ENCODE measurements around the gene XPNPEP3. TPM values are rescaled to one million over a fixed set of nuclear protein-coding genes. Genes with fewer than 3 reads are reported as not detected.

XPNPEP3 gene
- total RNA-seq, 4 donors from 2014 or later = 10.0 to 19.5 (median 14.6) TPM

DNA sequence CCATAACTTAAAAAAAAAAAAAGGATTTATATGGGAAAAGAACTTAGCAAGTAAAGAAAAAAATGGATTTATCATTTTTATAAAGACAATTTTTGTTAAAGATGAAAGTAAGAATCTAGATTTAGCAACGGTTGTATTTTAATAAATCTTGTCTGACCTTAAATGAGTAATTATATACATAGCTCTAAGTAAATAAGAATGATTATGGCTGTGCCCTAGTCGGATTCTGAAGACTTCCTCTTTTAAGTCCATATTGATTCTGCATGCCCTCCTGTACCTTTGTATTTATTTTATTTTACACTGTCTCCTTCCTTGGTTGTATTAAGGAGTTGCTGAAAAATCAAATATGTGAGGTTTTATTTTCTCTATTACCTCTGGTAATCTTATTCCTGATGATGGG is 101.4 kb downstream of the XPNPEP3 start:
- Histone ChIP-seq H3K9me3 (no peaks in the 10 kb centered on the region), H3K4me1 (peaks cover 16% of the 10 kb centered on the region), H3K27ac (no peak overlapping the region), H3K4me3 (no peak overlapping the region), H3K36me3 (peaks cover 59% of the 10 kb centered on the region), H3K27me3 (no peaks in the 10 kb centered on the region)
- WGBS = 83% methylated on average over 2 of the region's 2 CpGs
- no peak for DNase-seq (ENCODE audit: low spot score in 2 of 2)
- no peak for TF ChIP-seq POLR2A (IDR thresholded peaks at IDR 0.05)
- TF ChIP-seq CTCF (IDR thresholded peaks at IDR 0.05) = no peak
- TF ChIP-seq EP300 (IDR thresholded peaks at IDR 0.05) = no peak
- TF ChIP-seq POLR2AphosphoS5 (IDR thresholded peaks at IDR 0.05) = no peak

- Histone ChIP-seq H3K9me3 (no peaks in the 10 kb centered on the region), H3K36me3 (peaks cover 75% of the 10 kb centered on the region), H3K27me3 (no peaks in the 10 kb centered on the region), H3K27ac (no peak overlapping the region), H3K4me1 (peaks cover 4% of the 10 kb centered on the region), H3K4me3 (no peak overlapping the region)
- DNase-seq (ENCODE audit: low spot score in 2 of 2) = no peak
- WGBS = 70% methylated on average over 2 of the region's 2 CpGs
- TF ChIP-seq POLR2AphosphoS5 (IDR thresholded peaks at IDR 0.05) = no peak
- TF ChIP-seq POLR2A (IDR thresholded peaks at IDR 0.05) = no peak
- no peak for TF ChIP-seq CTCF (IDR thresholded peaks at IDR 0.05)
- TF ChIP-seq EP300 (IDR thresholded peaks at IDR 0.05) = no peak
Observed at GRCh38 chr22:40960145-40960544, 103.2 kb downstream of the XPNPEP3 start.

DNA sequence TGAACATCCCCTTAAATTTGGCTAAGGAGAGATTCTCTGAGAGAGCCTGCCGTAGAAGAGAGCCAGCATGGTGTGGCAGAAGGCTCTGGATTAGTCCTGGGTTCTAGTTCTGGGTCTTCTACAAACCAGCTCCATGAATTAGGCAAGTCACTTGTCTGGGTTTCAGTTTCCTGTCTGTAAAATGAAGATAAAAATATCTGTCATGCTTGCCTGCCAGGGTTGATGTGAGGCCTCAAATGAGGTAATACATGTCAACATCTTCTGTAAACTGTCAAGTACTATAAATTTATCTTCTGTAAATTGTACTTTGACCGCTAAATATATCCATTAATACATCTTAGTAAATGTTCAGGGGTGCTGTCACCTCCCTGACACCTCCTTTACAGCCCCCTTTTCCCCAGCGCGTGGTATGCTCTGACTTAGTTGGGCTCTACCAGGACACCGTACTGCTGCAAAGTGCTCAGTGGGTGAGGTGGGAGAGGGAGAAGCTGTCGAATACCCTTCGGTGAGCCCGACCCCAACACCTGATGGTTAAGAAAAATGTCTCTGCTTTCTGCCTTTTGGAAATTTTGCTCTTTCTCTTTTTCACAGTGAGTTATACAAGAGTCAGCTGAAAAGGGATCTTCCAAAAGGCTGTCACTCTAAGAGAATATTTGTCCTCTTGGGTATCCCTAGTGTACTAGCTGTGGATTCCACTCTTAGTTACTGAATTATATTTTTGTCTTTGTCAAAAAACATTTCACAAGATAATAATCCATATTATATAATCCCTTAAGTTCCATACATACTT is 109.2 kb downstream of the XPNPEP3 start:
- no peaks in the 10 kb centered on the region for H3K4me1 ChIP-seq
- DNase-seq (ENCODE audit: low spot score in 2 of 2) = no peak
- 89% methylated on average over 8 of the region's 8 CpGs for WGBS
- no peak overlapping the region for H3K4me3 ChIP-seq
- H3K9me3 ChIP-seq = no peaks in the 10 kb centered on the region
- H3K36me3 ChIP-seq = peaks cover 90% of the 10 kb centered on the region
- no peaks in the 10 kb centered on the region for H3K27me3 ChIP-seq
- H3K27ac ChIP-seq = no peak overlapping the region
- TF ChIP-seq EP300 (IDR thresholded peaks at IDR 0.05) = no peak
- TF ChIP-seq POLR2A (IDR thresholded peaks at IDR 0.05) = no peak
- no peak for TF ChIP-seq CTCF (IDR thresholded peaks at IDR 0.05)
- no peak for TF ChIP-seq POLR2AphosphoS5 (IDR thresholded peaks at IDR 0.05)

- H3K36me3 ChIP-seq = peaks cover 89% of the 10 kb centered on the region
- no peak overlapping the region for H3K27ac ChIP-seq
- no peaks in the 10 kb centered on the region for H3K4me1 ChIP-seq
- WGBS = 81% methylated on average over 7 of the region's 7 CpGs
- H3K4me3 ChIP-seq = no peak overlapping the region
- H3K9me3 ChIP-seq = no peaks in the 10 kb centered on the region
- H3K27me3 ChIP-seq = no peaks in the 10 kb centered on the region
- DNase-seq (ENCODE audit: low spot score in 2 of 2) = no peak
- TF ChIP-seq CTCF (IDR thresholded peaks at IDR 0.05) (no peak), POLR2A (IDR thresholded peaks at IDR 0.05) (no peak), POLR2AphosphoS5 (IDR thresholded peaks at IDR 0.05) (no peak), EP300 (IDR thresholded peaks at IDR 0.05) (no peak)
Observed at GRCh38 chr22:40966726-40967085, 109.8 kb downstream of the XPNPEP3 start.

DNA sequence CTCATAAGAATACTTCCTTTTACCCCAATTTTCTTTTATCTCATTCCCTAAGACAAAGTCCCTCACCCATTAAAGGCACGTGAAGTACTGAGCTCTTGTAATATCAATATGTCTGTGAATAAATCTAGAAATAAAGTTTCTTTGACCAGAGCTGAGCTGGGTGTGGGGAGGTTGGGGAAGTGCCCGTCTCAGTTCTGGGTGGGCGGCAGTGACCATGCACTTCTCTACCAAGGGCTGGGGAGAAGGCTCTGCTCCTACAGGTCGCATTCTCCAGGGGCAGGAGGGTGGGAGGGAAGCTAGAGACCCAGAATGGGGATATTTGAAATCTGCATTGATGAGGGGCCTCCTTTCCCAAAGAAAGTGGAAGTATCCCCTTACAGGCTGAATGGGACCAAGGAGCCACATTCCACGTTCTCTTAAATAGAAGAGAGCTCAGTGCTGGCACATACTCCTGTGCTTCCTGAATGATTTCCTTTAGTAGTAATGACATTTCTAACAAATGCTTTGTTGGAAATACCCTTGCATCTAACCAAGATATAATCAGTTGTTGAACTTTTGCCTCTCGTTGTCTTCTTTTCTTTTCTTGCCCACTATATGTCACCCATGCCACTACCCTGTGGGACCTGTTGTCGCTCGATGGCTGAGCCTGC is 110.3 kb downstream of the XPNPEP3 start:
- WGBS = 80% methylated on average over 8 of the region's 8 CpGs
- no peak overlapping the region for H3K27ac ChIP-seq

More for the DNA sequence above, 110.3 kb downstream of the XPNPEP3 start:
- no peak for DNase-seq (ENCODE audit: low spot score in 2 of 2)
- no peak overlapping the region for H3K4me3 ChIP-seq
- H3K27me3 ChIP-seq = no peaks in the 10 kb centered on the region
- no peaks in the 10 kb centered on the region for H3K9me3 ChIP-seq
- peaks cover 88% of the 10 kb centered on the region for H3K36me3 ChIP-seq
- TF ChIP-seq POLR2A (IDR thresholded peaks at IDR 0.05) (no peak), CTCF (IDR thresholded peaks at IDR 0.05) (no peak), POLR2AphosphoS5 (IDR thresholded peaks at IDR 0.05) (no peak), EP300 (IDR thresholded peaks at IDR 0.05) (no peak)
- no peaks in the 10 kb centered on the region for H3K4me1 ChIP-seq

Data from suprapubic skin (tissue), 4 donors.